ENCODE results near the gene SPATS2L. TPM values are rescaled to one million over a fixed set of nuclear protein-coding genes. Genes with fewer than 3 reads are reported as not detected.

SPATS2L gene
- total RNA-seq, 1 experiment from 2014 or later = not detected

DNA sequence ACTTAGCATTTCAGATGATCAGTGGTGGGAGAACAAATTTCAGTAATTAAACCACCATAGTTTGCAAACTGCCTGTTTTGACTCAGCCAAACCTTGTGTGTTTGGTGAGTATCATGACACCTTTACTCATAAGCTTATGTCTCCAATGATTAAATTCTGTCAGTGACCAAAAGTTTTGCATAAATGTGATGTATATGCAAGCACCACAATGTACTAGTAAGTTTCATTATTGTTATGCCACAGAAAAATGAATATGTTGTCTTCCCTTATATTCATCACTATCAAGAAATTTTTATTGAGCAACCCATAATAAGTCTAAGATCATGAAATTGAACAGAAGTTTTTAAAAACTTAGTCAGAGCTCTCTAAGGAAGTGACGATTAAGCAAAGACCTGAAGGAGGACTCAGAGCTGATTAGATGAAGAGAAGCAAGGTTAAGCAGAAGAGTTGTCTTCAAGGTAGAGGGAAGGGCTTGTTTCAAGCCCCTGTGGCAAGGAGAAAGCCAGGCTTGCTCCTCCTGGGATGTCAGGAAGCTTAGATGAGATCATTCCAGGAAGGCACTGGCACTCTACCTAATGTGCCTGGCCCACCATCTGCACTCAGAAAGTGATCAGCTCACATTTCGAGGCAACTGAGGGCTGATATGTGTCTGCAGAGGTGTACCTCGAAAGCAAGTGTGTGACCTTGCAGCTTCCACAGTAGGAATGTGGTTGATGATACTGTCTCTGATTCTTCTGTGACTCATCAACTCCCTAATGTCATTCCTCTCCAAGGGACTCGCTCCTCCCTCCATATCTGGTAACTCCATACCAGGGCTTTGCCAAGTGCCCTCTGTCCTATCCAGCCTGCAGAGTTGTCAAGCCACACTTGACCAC lies 148.7 kb downstream of the SPATS2L start:
- H3K9me3 ChIP-seq (ENCODE audit: low read length) = no peaks in the 10 kb centered on the region
- H3K9me2 ChIP-seq (replicated peaks; ENCODE audit: insufficient read depth, low read length) = no peaks in the 10 kb centered on the region
- H4K20me1 ChIP-seq (ENCODE audit: insufficient read depth, low read depth, low read length) = no peaks in the 10 kb centered on the region
- H3K79me2 ChIP-seq (ENCODE audit: low read length) = no peaks in the 10 kb centered on the region
- no peak overlapping the region for H3K9ac ChIP-seq (ENCODE audit: low read length)
- no peak for DNase-seq
- H3K4me3 ChIP-seq (ENCODE audit: low read length) = no peak overlapping the region
- no peak overlapping the region for H3K4me2 ChIP-seq (ENCODE audit: low read depth, low read length, poor library complexity, severe bottlenecking)
- H3K27me3 ChIP-seq (ENCODE audit: low read length) = no peaks in the 10 kb centered on the region
- no peak overlapping the region for H3K27ac ChIP-seq (ENCODE audit: low read length)
- no peaks in the 10 kb centered on the region for H3K36me3 ChIP-seq (ENCODE audit: insufficient read depth, low read length)
- H2AFZ ChIP-seq (ENCODE audit: low read length) = no peak overlapping the region
- no peaks in the 10 kb centered on the region for H3K4me1 ChIP-seq (ENCODE audit: low read length)

DNA sequence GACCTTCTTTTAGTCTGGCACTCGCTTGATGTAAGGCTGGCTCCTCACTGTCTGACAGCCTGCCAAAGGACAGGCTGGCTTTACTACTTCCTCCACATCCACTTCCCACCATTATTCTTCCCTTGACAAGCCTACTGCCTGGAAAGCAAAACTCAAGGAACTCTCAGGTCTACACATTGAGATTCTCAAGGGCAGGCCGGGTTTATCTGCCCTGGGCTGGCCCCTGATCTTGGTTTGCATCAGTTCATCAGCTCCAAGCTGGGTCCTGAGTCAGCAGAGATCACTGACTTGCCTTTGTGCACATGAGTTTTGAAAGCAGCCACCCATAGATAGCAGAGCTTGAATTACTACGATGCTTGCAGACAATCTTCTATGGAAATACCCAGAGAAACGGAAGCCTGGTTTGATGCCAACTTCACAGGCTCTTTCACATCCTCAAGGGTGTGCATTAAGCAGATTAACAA lies 149.5 kb downstream of the SPATS2L start:
- no peaks in the 10 kb centered on the region for H3K9me2 ChIP-seq (replicated peaks; ENCODE audit: insufficient read depth, low read length)
- no peak overlapping the region for H2AFZ ChIP-seq (ENCODE audit: low read length)
- H3K36me3 ChIP-seq (ENCODE audit: insufficient read depth, low read length) = no peaks in the 10 kb centered on the region
- H3K9ac ChIP-seq (ENCODE audit: low read length) = no peak overlapping the region
- H3K79me2 ChIP-seq (ENCODE audit: low read length) = no peaks in the 10 kb centered on the region
- no peak overlapping the region for H3K4me3 ChIP-seq (ENCODE audit: low read length)
- no peak overlapping the region for H3K4me2 ChIP-seq (ENCODE audit: low read depth, low read length, poor library complexity, severe bottlenecking)
- H3K27me3 ChIP-seq (ENCODE audit: low read length) = no peaks in the 10 kb centered on the region
- H3K27ac ChIP-seq (ENCODE audit: low read length) = no peak overlapping the region
- H3K4me1 ChIP-seq (ENCODE audit: low read length) = no peaks in the 10 kb centered on the region
- no peaks in the 10 kb centered on the region for H3K9me3 ChIP-seq (ENCODE audit: low read length)
- H4K20me1 ChIP-seq (ENCODE audit: insufficient read depth, low read depth, low read length) = no peaks in the 10 kb centered on the region
- no peak for DNase-seq

DNA sequence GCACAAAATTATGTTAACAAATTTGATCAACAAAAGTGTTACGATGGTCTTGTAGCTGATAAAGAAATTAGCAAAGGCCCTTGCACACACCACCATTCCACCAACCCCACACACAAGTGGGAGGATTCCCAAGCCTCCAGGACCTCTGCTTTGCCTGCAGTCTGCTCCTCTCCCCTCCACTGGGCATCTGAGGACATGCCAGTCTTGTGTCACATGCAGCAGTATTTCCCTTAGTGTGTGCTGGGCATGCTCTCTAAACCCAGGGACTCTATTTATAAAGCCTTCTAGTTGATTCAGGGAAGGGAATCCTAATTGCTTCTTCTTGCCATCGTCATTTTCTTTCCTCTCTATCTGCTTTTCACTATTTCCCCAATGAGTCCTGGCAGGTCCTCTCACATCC lies 150.1 kb downstream of the SPATS2L start:
- H3K4me3 ChIP-seq (ENCODE audit: low read length) = no peak overlapping the region
- H3K9me2 ChIP-seq (replicated peaks; ENCODE audit: insufficient read depth, low read length) = no peaks in the 10 kb centered on the region
- no peaks in the 10 kb centered on the region for H4K20me1 ChIP-seq (ENCODE audit: insufficient read depth, low read depth, low read length)
- H3K9ac ChIP-seq (ENCODE audit: low read length) = no peak overlapping the region
- no peaks in the 10 kb centered on the region for H3K27me3 ChIP-seq (ENCODE audit: low read length)
- H3K4me2 ChIP-seq (ENCODE audit: low read depth, low read length, poor library complexity, severe bottlenecking) = no peak overlapping the region
- no peaks in the 10 kb centered on the region for H3K4me1 ChIP-seq (ENCODE audit: low read length)
- no peak for DNase-seq
- H2AFZ ChIP-seq (ENCODE audit: low read length) = no peak overlapping the region
- H3K9me3 ChIP-seq (ENCODE audit: low read length) = no peaks in the 10 kb centered on the region
- H3K79me2 ChIP-seq (ENCODE audit: low read length) = no peaks in the 10 kb centered on the region
- no peaks in the 10 kb centered on the region for H3K36me3 ChIP-seq (ENCODE audit: insufficient read depth, low read length)
- no peak overlapping the region for H3K27ac ChIP-seq (ENCODE audit: low read length)

DNA sequence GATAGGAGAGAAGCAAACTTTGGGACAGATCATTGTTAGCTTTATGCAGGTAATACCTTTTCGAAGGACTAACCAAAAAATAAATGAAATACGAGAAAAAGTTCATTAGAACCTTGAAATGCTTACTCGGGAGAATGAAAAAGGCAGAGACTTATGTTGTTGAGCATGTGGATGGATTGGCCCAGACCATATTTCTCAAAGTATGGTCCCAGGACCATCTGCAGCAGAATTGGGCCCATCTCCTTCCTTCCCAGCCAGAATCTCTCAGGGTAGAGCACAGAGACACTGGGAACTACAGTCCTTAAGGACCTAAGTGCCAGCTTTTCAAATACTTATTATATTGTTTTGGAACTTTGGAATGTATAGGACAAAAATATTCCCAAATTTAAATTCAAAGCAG lies 152.6 kb downstream of the SPATS2L start:
- Histone ChIP-seq H3K4me2 (ENCODE audit: low read depth, low read length, poor library complexity, severe bottlenecking) (no peak overlapping the region), H4K20me1 (ENCODE audit: insufficient read depth, low read depth, low read length) (no peaks in the 10 kb centered on the region), H3K27ac (ENCODE audit: low read length) (no peak overlapping the region), H3K36me3 (ENCODE audit: insufficient read depth, low read length) (no peaks in the 10 kb centered on the region), H3K79me2 (ENCODE audit: low read length) (no peaks in the 10 kb centered on the region), H3K4me3 (ENCODE audit: low read length) (no peak overlapping the region), H3K9ac (ENCODE audit: low read length) (no peak overlapping the region), H3K9me2 (replicated peaks; ENCODE audit: insufficient read depth, low read length) (no peaks in the 10 kb centered on the region), H2AFZ (ENCODE audit: low read length) (no peak overlapping the region), H3K27me3 (ENCODE audit: low read length) (no peaks in the 10 kb centered on the region), H3K9me3 (ENCODE audit: low read length) (no peaks in the 10 kb centered on the region), H3K4me1 (ENCODE audit: low read length) (no peaks in the 10 kb centered on the region)
- DNase-seq = no peak

DNA sequence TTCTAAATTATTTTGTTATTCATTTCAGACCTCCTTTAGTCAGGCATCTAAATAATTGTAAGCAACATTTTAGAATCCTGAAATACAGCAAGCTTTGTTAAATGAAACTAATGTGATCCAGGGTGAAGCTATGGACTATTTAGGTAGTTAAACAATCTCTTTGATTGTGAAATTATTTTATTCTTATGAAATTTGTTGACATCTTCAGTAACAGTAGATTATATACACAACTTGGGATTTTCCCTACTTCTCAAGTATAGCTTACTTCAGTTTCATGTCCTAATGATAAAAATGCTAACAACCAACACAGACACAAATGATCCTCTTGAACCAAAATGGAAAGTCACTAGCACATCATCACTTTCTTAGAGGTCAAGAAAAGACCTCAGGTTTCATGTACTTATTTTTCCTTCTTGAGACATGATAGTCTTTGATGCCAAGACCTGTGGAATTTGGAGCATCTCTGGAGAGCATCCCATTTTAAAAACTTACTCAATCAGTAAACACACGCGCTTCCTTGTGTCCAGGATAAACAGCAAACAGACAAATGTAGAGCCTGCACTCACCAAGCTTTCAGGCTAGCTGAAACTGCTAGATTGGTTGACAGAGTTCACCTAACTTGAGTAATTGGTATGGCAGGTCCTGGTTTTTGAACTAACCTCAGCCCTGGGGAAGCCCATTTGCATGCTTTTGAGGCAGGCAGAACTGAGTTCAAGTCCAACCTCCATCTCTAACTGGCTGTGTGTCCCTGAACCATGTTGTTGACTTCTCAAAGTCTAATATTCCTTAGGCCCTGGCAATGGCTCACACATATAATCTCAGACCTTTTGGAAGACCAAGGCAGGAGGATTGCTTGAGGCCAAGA lies 155.6 kb downstream of the SPATS2L start:
- no peaks in the 10 kb centered on the region for H3K36me3 ChIP-seq (ENCODE audit: insufficient read depth, low read length)
- H3K27ac ChIP-seq (ENCODE audit: low read length) = no peak overlapping the region
- no peak overlapping the region for H3K4me3 ChIP-seq (ENCODE audit: low read length)
- no peaks in the 10 kb centered on the region for H3K27me3 ChIP-seq (ENCODE audit: low read length)
- H3K9ac ChIP-seq (ENCODE audit: low read length) = no peak overlapping the region
- H3K79me2 ChIP-seq (ENCODE audit: low read length) = no peaks in the 10 kb centered on the region
- DNase-seq = no peak
- no peaks in the 10 kb centered on the region for H3K9me3 ChIP-seq (ENCODE audit: low read length)
- H3K4me2 ChIP-seq (ENCODE audit: low read depth, low read length, poor library complexity, severe bottlenecking) = no peak overlapping the region
- no peak overlapping the region for H2AFZ ChIP-seq (ENCODE audit: low read length)
- no peaks in the 10 kb centered on the region for H4K20me1 ChIP-seq (ENCODE audit: insufficient read depth, low read depth, low read length)
- no peaks in the 10 kb centered on the region for H3K4me1 ChIP-seq (ENCODE audit: low read length)
- no peaks in the 10 kb centered on the region for H3K9me2 ChIP-seq (replicated peaks; ENCODE audit: insufficient read depth, low read length)

DNA sequence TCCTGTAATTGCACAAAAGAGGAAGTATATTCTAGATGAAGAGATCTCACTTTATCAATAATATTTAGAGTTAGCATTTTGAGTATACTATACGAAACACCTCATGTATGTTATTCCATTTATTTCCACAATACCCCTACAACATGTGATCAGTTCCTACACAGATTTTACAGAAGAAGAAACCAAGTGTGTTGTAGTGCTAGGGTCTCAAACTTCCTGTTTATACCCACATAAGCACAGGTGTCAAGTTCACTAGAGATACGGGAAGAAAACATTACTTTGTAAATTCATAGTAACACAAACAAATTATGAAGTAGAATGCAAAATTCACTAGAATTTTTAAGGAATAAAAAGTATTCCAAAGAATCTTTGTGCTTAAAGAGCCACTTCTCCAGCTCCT lies 157.0 kb downstream of the SPATS2L start:
- no peaks in the 10 kb centered on the region for H4K20me1 ChIP-seq (ENCODE audit: insufficient read depth, low read depth, low read length)
- H3K4me2 ChIP-seq (ENCODE audit: low read depth, low read length, poor library complexity, severe bottlenecking) = no peak overlapping the region
- no peaks in the 10 kb centered on the region for H3K79me2 ChIP-seq (ENCODE audit: low read length)
- H3K9me2 ChIP-seq (replicated peaks; ENCODE audit: insufficient read depth, low read length) = no peaks in the 10 kb centered on the region
- no peak overlapping the region for H3K9ac ChIP-seq (ENCODE audit: low read length)
- no peaks in the 10 kb centered on the region for H3K36me3 ChIP-seq (ENCODE audit: insufficient read depth, low read length)
- no peak overlapping the region for H3K4me3 ChIP-seq (ENCODE audit: low read length)
- no peaks in the 10 kb centered on the region for H3K9me3 ChIP-seq (ENCODE audit: low read length)
- H3K4me1 ChIP-seq (ENCODE audit: low read length) = no peaks in the 10 kb centered on the region
- H2AFZ ChIP-seq (ENCODE audit: low read length) = no peak overlapping the region
- no peaks in the 10 kb centered on the region for H3K27me3 ChIP-seq (ENCODE audit: low read length)
- DNase-seq = no peak
- no peak overlapping the region for H3K27ac ChIP-seq (ENCODE audit: low read length)

DNA sequence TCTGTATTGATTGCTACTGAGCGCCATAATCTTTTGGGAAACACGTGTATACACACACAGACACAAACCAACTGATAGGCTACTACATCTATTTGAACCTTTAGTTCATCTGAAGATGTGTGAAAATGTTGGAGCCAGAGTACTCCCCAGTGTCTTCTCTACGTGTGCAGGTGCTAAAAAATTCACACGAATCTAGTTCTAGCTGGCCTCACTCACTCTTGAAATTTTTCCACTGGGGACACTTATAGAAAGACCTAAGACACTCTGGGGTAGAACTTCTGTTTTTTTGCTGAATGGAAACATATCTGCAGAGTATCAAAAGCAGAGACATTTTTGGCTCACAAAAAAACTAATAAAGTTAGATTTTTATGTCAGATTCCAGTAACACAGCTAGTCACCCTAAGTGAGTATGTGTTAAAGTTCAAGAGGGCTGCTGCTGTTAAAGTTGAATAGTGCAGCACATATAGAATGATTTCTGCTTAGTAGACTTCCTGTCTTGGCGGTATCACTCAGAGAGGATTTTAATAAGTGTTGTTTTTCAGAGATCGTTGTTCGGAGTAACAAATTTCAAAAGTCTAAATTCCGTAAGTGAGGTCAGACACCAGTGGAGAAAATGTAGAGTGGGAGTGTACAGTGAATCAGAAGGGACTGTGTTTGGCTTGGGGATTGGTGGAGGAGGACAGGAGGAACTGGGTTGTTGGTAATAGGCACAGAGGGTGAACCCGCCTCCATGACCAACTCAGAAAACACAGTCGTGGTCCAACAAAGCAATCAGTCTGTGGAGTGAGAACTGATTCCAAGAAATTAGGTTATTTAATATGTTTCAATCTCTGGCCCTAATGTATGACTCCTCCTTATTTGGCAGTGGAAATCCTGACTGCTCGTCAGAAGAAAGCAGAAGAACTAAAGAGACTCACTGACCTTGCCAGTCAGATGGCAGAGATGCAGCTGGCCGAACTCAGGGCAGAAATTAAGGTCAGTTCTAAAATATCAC lies 160.2 kb downstream of the SPATS2L start:
- H3K9me3 ChIP-seq (ENCODE audit: low read length) = no peaks in the 10 kb centered on the region
- no peak overlapping the region for H3K9ac ChIP-seq (ENCODE audit: low read length)
- H3K9me2 ChIP-seq (replicated peaks; ENCODE audit: insufficient read depth, low read length) = no peaks in the 10 kb centered on the region
- H3K4me2 ChIP-seq (ENCODE audit: low read depth, low read length, poor library complexity, severe bottlenecking) = no peak overlapping the region
- H3K4me3 ChIP-seq (ENCODE audit: low read length) = no peak overlapping the region
- H3K27ac ChIP-seq (ENCODE audit: low read length) = no peak overlapping the region
- no peak overlapping the region for H2AFZ ChIP-seq (ENCODE audit: low read length)
- no peaks in the 10 kb centered on the region for H3K4me1 ChIP-seq (ENCODE audit: low read length)
- H3K27me3 ChIP-seq (ENCODE audit: low read length) = no peaks in the 10 kb centered on the region
- H4K20me1 ChIP-seq (ENCODE audit: insufficient read depth, low read depth, low read length) = no peaks in the 10 kb centered on the region
- H3K79me2 ChIP-seq (ENCODE audit: low read length) = no peaks in the 10 kb centered on the region
- H3K36me3 ChIP-seq (ENCODE audit: insufficient read depth, low read length) = no peaks in the 10 kb centered on the region
- no peak for DNase-seq
